GM23338 (cell line): ENCODE results near the gene GJD2. TPM values are rescaled to one million over a fixed set of nuclear protein-coding genes. Genes with fewer than 3 reads are reported as not detected.

Experiments
- EZH2 ChIP-seq: fragments of 200-600 bp; sonication (generic); IDR thresholded peaks from one replicate; pipeline ENCODE4 v1.8.0; 2017; ENCODE audit warnings: antibody characterized with exemption, mild to moderate bottlenecking, low read depth; ENCODE audit not compliant: unreplicated experiment
- POLR2AphosphoS5 ChIP-seq: IDR thresholded peaks from 2 replicates; pipeline ENCODE4 v1.6.1; 2016; ENCODE audit warnings: antibody characterized with exemption, low read depth
- ZNF331 ChIP-seq: fragments of 250-450 bp; sonication (Bioruptor Pico); IDR thresholded peaks from 2 replicates; pipeline ENCODE4 v1.5.0; 2020; ENCODE audit warnings: low read depth, mild to moderate bottlenecking, moderate library complexity
- polyA plus RNA-seq: library from polyadenylated mRNA; unstranded; fragments of >200 nt; fragmentation: Nextera tagmentation; extraction: Ambion mirVana; gene quantifications from 2 replicates; pipeline ENCODE4 v1.2.1, GENCODE V29; 2016
- total RNA-seq: library from RNA; depleted of rRNA; stranded (reverse); fragments of >200 nt; shearing (Covaris generic); gene quantifications from 2 replicates; pipeline ENCODE4 v1.2.3, GENCODE V29; 2014; rRNA removed
- TF ChIP-seq, protein P1 (sequence below): fragments of 250-450 bp; sonication (Bioruptor Pico); IDR thresholded peaks from 2 replicates; pipeline ENCODE4 v1.5.0; 2020; ENCODE audit warnings: mild to moderate bottlenecking, moderate library complexity

Gene GJD2
- total and polyA plus RNA-seq, 2 experiments from 2014 or later: 0.29 to 0.63 TPM

DNA sequence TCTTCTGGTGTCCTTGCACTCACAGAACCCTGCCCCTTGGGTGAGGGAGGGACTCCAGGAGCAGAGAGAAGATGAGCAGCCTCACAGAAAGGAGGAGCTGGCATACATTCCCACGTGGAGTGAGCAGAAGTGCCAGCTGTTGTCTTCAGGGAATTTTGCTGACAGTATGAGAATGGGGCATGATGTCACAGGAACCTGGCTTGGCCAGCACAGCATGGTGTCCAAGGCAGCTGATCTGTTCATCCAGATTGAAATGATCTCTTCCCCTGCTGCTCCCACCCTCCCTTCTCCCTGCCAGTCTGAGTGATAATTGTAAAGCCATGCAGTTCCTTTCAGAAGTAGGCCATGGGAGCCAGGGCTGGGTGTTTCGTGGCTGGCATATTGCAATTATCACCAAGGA is 53.3 kb downstream of the GJD2 start (continued):
- TF ChIP-seq, protein P1, sequence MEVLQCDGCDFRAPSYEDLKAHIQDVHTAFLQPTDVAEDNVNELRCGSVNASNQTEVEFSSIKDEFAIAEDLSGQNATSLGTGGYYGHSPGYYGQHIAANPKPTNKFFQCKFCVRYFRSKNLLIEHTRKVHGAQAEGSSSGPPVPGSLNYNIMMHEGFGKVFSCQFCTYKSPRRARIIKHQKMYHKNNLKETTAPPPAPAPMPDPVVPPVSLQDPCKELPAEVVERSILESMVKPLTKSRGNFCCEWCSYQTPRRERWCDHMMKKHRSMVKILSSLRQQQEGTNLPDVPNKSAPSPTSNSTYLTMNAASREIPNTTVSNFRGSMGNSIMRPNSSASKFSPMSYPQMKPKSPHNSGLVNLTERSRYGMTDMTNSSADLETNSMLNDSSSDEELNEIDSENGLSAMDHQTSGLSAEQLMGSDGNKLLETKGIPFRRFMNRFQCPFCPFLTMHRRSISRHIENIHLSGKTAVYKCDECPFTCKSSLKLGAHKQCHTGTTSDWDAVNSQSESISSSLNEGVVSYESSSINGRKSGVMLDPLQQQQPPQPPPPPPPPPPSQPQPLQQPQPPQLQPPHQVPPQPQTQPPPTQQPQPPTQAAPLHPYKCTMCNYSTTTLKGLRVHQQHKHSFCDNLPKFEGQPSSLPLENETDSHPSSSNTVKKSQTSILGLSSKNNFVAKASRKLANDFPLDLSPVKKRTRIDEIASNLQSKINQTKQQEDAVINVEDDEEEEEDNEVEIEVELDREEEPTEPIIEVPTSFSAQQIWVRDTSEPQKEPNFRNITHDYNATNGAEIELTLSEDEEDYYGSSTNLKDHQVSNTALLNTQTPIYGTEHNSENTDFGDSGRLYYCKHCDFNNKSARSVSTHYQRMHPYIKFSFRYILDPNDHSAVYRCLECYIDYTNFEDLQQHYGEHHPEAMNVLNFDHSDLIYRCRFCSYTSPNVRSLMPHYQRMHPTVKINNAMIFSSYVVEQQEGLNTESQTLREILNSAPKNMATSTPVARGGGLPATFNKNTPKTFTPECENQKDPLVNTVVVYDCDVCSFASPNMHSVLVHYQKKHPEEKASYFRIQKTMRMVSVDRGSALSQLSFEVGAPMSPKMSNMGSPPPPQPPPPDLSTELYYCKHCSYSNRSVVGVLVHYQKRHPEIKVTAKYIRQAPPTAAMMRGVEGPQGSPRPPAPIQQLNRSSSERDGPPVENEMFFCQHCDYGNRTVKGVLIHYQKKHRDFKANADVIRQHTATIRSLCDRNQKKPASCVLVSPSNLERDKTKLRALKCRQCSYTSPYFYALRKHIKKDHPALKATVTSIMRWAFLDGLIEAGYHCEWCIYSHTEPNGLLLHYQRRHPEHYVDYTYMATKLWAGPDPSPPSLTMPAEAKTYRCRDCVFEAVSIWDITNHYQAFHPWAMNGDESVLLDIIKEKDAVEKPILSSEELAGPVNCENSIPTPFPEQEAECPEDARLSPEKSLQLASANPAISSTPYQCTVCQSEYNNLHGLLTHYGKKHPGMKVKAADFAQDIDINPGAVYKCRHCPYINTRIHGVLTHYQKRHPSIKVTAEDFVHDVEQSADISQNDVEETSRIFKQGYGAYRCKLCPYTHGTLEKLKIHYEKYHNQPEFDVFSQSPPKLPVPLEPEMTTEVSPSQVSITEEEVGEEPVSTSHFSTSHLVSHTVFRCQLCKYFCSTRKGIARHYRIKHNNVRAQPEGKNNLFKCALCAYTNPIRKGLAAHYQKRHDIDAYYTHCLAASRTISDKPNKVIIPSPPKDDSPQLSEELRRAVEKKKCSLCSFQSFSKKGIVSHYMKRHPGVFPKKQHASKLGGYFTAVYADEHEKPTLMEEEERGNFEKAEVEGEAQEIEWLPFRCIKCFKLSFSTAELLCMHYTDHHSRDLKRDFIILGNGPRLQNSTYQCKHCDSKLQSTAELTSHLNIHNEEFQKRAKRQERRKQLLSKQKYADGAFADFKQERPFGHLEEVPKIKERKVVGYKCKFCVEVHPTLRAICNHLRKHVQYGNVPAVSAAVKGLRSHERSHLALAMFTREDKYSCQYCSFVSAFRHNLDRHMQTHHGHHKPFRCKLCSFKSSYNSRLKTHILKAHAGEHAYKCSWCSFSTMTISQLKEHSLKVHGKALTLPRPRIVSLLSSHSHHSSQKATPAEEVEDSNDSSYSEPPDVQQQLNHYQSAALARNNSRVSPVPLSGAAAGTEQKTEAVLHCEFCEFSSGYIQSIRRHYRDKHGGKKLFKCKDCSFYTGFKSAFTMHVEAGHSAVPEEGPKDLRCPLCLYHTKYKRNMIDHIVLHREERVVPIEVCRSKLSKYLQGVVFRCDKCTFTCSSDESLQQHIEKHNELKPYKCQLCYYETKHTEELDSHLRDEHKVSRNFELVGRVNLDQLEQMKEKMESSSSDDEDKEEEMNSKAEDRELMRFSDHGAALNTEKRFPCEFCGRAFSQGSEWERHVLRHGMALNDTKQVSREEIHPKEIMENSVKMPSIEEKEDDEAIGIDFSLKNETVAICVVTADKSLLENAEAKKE (CRISPR knock-in tag): no peak
- TF ChIP-seq POLR2AphosphoS5 (no peak), EZH2 (no peak), ZNF331 (CRISPR knock-in tag) (no peak)

Other genes starting within 250 kb of the GJD2 start
- 30.0 and 50.2 TPM in 2 replicates for gene GOLGA8B, start 171.3 kb downstream of the GJD2 start, total RNA-seq
- gene GOLGA8B, start 171.3 kb downstream of the GJD2 start, polyA plus RNA-seq: 38.7 and 44.9 TPM in 2 replicates
- gene ACTC1, start 40.6 kb upstream of the GJD2 start, total RNA-seq: 18.6 and 26.2 TPM in 2 replicates
- gene ACTC1, start 40.6 kb upstream of the GJD2 start, polyA plus RNA-seq: 35.9 and 38.3 TPM in 2 replicates
- 57.2 and 67.3 TPM in 2 replicates for gene AQR, start 214.7 kb upstream of the GJD2 start, total RNA-seq
- gene AQR, start 214.7 kb upstream of the GJD2 start, polyA plus RNA-seq: 39.1 and 42.3 TPM in 2 replicates
- 130 and 140 TPM in 2 replicates for gene ZNF770, start 233.3 kb upstream of the GJD2 start, total RNA-seq
- 481 and 565 TPM in 2 replicates for gene ZNF770, start 233.3 kb upstream of the GJD2 start, polyA plus RNA-seq